Esophagus muscularis mucosa (tissue), 4 donors: ENCODE results near the gene TNFSF11. TPM values are rescaled to one million over a fixed set of nuclear protein-coding genes. Genes with fewer than 3 reads are reported as not detected.

ENCODE experiments used
- DNase-seq: peaks from one replicate; pipeline ENCODE4 v3.0.0-alpha.2; 2017; ENCODE audit errors: extremely low spot score
- H3K27ac ChIP-seq, 4 donors: fragments of 200-600 bp; sonication (generic); replicated peaks in 1 of 4; 1 replicate in 3 of 4; 2 replicates in 1 of 4; pipeline ENCODE4 v1.5.1; 2016 to 2019; ENCODE audit warnings: mild to moderate bottlenecking in 1 of 4
- H3K27me3 ChIP-seq, 4 donors: fragments of 200-600 bp; sonication (generic); one replicate each; pipeline versions ENCODE4 v1.5.1 to v1.6.0; 2016 to 2019
- H3K36me3 ChIP-seq, 4 donors: fragments of 200-600 bp; sonication (generic); one replicate each; pipeline ENCODE4 v1.5.1; 2016 to 2019
- H3K4me1 ChIP-seq, 4 donors: fragments of 200-600 bp; sonication (generic); one replicate each; pipeline ENCODE4 v1.5.1; 2016 to 2019
- H3K4me3 ChIP-seq, 4 donors: fragments of 200-600 bp; sonication (generic); 1 replicate in 2 of 4; 2 replicates in 2 of 4; pipeline ENCODE4 v1.5.1; 2016 to 2019; ENCODE audit warnings: mild to moderate bottlenecking in 4 of 4, moderate library complexity in 1 of 4
- H3K9me3 ChIP-seq, 4 donors: fragments of 200-600 bp; sonication (generic); 1 replicate in 3 of 4; 2 replicates in 1 of 4; pipeline ENCODE4 v1.5.1; 2016 to 2019
- EP300 ChIP-seq: sonication (generic); formaldehyde crosslinking; IDR thresholded peaks from one replicate; pipeline ENCODE4 v1.6.1; 2017; ENCODE audit warnings: antibody characterized with exemption
- POLR2A ChIP-seq: fragments of 450-650 bp; IDR thresholded peaks from one replicate; pipeline ENCODE4 v1.6.1; 2017; ENCODE audit warnings: antibody characterized with exemption, moderate library complexity, mild to moderate bottlenecking, low read depth
- POLR2AphosphoS5 ChIP-seq, 2 donors: sonication (generic); formaldehyde crosslinking; IDR thresholded peaks; one replicate each; pipeline ENCODE4 v1.6.1; 2017; ENCODE audit warnings: antibody characterized with exemption in 2 of 2
- WGBS: methylation state at CpG from one replicate; pipeline ENCODE4 v1.1.5; 2018; 5-methylcytosine and 5-hydroxymethylcytosine counted together
- intact Hi-C: fragments of 100-400 bp; cut with DNase I; formaldehyde crosslinking; loops from one replicate; pipeline ENCODE4 v1.15.1; 2023
- total RNA-seq, 4 donors: library from RNA; depleted of rRNA; stranded (reverse); fragments of >200 nt; gene quantifications; one replicate each; pipeline versions ENCODE4 v1.1.0 to v1.2.1, GENCODE V29; 2016
- TF ChIP-seq, protein P1 (sequence below), 3 experiments: fragments of 200-600 bp in 2 of 3; fragments of 450-650 bp in 1 of 3; sonication (generic) in 2 of 3; IDR thresholded peaks; one replicate each; pipeline ENCODE4 v1.5.1; 2017 to 2019; ENCODE audit warnings: antibody characterized with exemption in 3 of 3, mild to moderate bottlenecking in 2 of 3, moderate library complexity in 1 of 3

TNFSF11 gene, protein sequence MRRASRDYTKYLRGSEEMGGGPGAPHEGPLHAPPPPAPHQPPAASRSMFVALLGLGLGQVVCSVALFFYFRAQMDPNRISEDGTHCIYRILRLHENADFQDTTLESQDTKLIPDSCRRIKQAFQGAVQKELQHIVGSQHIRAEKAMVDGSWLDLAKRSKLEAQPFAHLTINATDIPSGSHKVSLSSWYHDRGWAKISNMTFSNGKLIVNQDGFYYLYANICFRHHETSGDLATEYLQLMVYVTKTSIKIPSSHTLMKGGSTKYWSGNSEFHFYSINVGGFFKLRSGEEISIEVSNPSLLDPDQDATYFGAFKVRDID
- total RNA-seq, result under 1 TPM in 1 of 4 donors, not detected in 3; 0.17 TPM

DNA sequence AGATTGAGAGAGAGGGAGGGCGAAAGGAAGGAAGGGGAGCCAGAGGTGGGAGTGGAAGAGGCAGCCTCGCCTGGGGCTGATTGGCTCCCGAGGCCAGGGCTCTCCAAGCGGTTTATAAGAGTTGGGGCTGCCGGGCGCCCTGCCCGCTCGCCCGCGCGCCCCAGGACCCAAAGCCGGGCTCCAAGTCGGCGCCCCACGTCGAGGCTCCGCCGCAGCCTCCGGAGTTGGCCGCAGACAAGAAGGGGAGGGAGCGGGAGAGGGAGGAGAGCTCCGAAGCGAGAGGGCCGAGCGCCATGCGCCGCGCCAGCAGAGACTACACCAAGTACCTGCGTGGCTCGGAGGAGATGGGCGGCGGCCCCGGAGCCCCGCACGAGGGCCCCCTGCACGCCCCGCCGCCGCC lies at the start of gene TNFSF11:
Gene TNFSF11 (plus strand): TSS at position 142 of the 400 bp plus-strand sequence. CDS start 152 bp downstream, at position 294.
- DNase-seq, result no peak
- Histone ChIP-seq H3K27ac (no peak within 1 kb of the TSS), H3K4me1 (peaks cover 12 to 14% (median 14%) of the 10 kb centered on the region in 4 donors), H3K4me3 (peak within 1 kb of the TSS; percentile 28 to 50 (median 39)), H3K27me3 (peaks cover 0 to 33% (median 13%) of the 10 kb centered on the region in 4 donors), H3K36me3 (no peaks in the 10 kb centered on the region), H3K9me3 (no peaks in the 10 kb centered on the region)
- 2% methylated on average over 21 of the region's 39 CpGs for WGBS
- TF ChIP-seq POLR2A (no peak), EP300 (no peak), POLR2AphosphoS5 (IDR thresholded peaks at IDR 0.05) (no peak)
- TF ChIP-seq, protein P1, sequence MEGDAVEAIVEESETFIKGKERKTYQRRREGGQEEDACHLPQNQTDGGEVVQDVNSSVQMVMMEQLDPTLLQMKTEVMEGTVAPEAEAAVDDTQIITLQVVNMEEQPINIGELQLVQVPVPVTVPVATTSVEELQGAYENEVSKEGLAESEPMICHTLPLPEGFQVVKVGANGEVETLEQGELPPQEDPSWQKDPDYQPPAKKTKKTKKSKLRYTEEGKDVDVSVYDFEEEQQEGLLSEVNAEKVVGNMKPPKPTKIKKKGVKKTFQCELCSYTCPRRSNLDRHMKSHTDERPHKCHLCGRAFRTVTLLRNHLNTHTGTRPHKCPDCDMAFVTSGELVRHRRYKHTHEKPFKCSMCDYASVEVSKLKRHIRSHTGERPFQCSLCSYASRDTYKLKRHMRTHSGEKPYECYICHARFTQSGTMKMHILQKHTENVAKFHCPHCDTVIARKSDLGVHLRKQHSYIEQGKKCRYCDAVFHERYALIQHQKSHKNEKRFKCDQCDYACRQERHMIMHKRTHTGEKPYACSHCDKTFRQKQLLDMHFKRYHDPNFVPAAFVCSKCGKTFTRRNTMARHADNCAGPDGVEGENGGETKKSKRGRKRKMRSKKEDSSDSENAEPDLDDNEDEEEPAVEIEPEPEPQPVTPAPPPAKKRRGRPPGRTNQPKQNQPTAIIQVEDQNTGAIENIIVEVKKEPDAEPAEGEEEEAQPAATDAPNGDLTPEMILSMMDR (IDR thresholded peaks at IDR 0.05), result no peak
- intact Hi-C loops, result no loop called here

DNA sequence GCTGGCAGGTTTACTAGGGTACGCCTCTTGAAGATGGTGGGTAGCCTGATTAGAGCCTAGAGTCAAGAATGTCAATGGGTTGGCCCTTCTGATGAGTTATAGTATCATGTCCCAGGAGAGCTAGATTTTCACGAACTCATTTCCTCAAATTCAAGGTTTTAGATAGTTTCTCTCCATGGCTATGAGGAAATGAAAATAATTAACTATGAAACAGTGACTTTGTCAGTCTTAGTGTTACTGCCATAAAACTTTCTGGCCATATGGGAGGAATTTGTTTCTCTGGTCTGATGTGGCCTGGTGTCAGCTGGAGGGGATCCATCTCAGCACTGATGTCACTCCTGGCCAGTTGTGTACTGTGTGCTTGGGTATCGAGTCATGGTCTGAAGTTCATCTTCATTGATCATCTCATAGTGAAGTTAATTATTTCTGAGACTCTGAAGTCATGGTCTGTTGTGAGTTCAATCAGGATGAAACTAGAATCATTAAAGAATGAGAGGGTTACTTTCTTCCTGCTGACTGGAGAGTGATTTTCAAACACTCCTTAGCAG lies 49.4 kb upstream of the TNFSF11 start:
- Histone ChIP-seq H3K27ac (no peak overlapping the region), H3K4me3 (no peak overlapping the region), H3K4me1 (no peaks in the 10 kb centered on the region), H3K9me3 (no peaks in the 10 kb centered on the region), H3K36me3 (no peaks in the 10 kb centered on the region), H3K27me3 (no peaks in the 10 kb centered on the region)
- intact Hi-C loops, result no loop called here
- no peak for TF ChIP-seq EP300
- no peak for TF ChIP-seq POLR2AphosphoS5 (IDR thresholded peaks at IDR 0.05)
- WGBS, result 87% methylated on average over 3 of the region's 3 CpGs
- DNase-seq, result no peak

DNA sequence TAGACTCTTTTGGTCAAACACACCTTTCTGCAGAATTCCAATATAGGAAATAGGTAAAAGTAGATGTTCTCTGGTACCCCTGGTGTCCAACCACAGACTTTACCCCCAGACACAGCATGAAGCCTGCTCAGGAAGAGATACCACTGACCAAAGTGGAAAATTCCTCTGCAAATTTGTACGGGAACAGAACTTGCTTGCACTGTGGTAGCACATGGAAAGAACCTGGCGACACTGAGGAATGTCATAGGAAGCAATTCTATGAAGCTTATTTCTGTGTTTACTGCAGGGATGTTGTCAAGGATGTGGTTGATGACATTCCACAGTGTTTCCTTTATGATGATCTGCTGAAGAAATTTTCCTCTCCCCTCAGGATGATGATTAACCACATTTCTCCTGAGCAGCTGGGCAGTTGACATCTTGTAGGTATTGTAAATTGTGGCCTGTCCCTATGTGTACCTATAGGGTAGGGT lies 48.9 kb upstream of the TNFSF11 start:
- WGBS, result 71% methylated on average over 2 of the region's 2 CpGs
- intact Hi-C loops, result no loop called here
- H3K36me3 ChIP-seq, result no peaks in the 10 kb centered on the region
- no peaks in the 10 kb centered on the region for H3K4me1 ChIP-seq
- no peaks in the 10 kb centered on the region for H3K27me3 ChIP-seq
- no peak for TF ChIP-seq POLR2A
- no peak for TF ChIP-seq EP300
- TF ChIP-seq, protein P1 (IDR thresholded peaks at IDR 0.05), result no peak
- TF ChIP-seq POLR2AphosphoS5 (IDR thresholded peaks at IDR 0.05), result no peak
- no peak overlapping the region for H3K4me3 ChIP-seq
- H3K9me3 ChIP-seq, result no peaks in the 10 kb centered on the region
- DNase-seq, result no peak
- H3K27ac ChIP-seq, result no peak overlapping the region

DNA sequence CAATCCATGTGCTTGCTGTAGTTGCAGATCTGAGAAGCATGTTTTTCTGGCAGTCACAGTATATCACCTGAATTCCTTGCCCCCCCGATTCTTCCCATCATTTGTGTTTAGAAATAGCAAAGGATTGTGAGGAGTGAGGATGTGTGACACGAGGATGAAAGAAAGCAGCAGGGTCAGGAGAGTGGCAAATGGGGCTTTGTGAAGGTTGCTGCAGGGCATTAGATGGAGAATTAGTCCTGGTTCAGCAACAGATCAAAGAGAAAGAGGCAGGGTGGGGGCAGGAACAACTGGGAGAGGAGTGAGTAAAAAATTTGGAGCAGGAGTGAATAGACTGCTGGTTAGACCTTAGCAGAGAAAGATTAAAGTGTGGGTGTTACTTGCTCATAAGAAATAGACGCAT lies 47.7 kb upstream of the TNFSF11 start:
- no peak for DNase-seq
- Histone ChIP-seq H3K36me3 (no peaks in the 10 kb centered on the region), H3K4me3 (no peak overlapping the region), H3K27ac (no peak overlapping the region), H3K27me3 (no peaks in the 10 kb centered on the region), H3K4me1 (no peaks in the 10 kb centered on the region), H3K9me3 (no peaks in the 10 kb centered on the region)
- intact Hi-C loops, result no loop called here
- no peak for TF ChIP-seq POLR2A
- TF ChIP-seq EP300, result no peak
- TF ChIP-seq POLR2AphosphoS5 (IDR thresholded peaks at IDR 0.05), result no peak
- TF ChIP-seq, protein P1 (IDR thresholded peaks at IDR 0.05), result no peak
- 44% methylated on average over 3 of the region's 3 CpGs for WGBS

DNA sequence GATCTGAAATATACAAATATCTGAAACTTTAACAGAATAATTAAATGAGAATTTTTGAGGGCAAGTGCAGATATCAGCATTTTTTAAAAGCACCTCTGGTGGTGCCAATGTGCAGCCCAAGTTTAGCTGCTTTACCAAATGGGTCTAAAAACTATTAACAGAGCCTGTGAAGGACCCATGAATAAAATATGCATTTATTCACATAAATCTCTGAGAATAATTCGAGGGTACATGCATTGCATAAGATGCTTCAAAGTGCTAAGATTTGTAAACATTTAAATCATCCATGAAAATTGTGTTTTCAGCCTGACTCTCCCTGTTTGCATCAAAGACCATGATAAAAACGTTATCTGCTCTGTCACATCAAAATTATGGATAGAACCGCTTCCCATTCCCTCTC lies 47.1 kb upstream of the TNFSF11 start:
- no peak for DNase-seq
- Histone ChIP-seq H3K9me3 (no peaks in the 10 kb centered on the region), H3K27ac (no peak overlapping the region), H3K36me3 (no peaks in the 10 kb centered on the region), H3K4me3 (no peak overlapping the region), H3K27me3 (no peaks in the 10 kb centered on the region), H3K4me1 (no peaks in the 10 kb centered on the region)
- intact Hi-C loops, result no loop called here
- TF ChIP-seq POLR2A (no peak), POLR2AphosphoS5 (IDR thresholded peaks at IDR 0.05) (no peak), EP300 (no peak)
- TF ChIP-seq, protein P1 (IDR thresholded peaks at IDR 0.05), result no peak
- WGBS, result 72% methylated on average over 3 of the region's 3 CpGs
